ENCODE measurements around the gene NAA60.
"Not testable (repeated sequence)": the region's sequence is repeated elsewhere in the genome, so short reads cannot be mapped to it uniquely, and the experiment has no call there.

NAA60 gene

GRCh38 chr16:3465301-3465700, 21.8 kb downstream of the NAA60 start:
- DNase-seq: no peak

GRCh38 chr16:3465911-3466584, 22.6 kb downstream of the NAA60 start:
- no peak for DNase-seq

GRCh38 chr16:3467182-3467581, 23.7 kb downstream of the NAA60 start:
- no peak for DNase-seq

GRCh38 chr16:3467921-3468320, 24.4 kb downstream of the NAA60 start:
- no peak for DNase-seq

- DNase-seq: no peak
Measured at GRCh38 chr16:3468501-3468900, 25.0 kb downstream of the NAA60 start.

- DNase-seq: no peak
Measured at GRCh38 chr16:3469736-3470135, 26.3 kb downstream of the NAA60 start.

- DNase-seq: no peak
Measured at GRCh38 chr16:3470723-3471122, 27.2 kb downstream of the NAA60 start.

- DNase-seq: no peak
Measured at GRCh38 chr16:3471518-3472176, 28.2 kb downstream of the NAA60 start.

GRCh38 chr16:3472878-3473595, 29.6 kb downstream of the NAA60 start:
- DNase-seq: no peak

- DNase-seq: not testable (repeated sequence)
Measured at GRCh38 chr16:3473596-3473943, 30.1 kb downstream of the NAA60 start.

GRCh38 chr16:3474136-3474779, 30.8 kb downstream of the NAA60 start:
- no peak for DNase-seq

- DNase-seq: not testable (repeated sequence)
Measured at GRCh38 chr16:3474870-3475269, 31.4 kb downstream of the NAA60 start.

GRCh38 chr16:3475604-3476375, 32.3 kb downstream of the NAA60 start:
- no peak for DNase-seq

- no peak for DNase-seq
Measured at GRCh38 chr16:3476409-3476808, 32.9 kb downstream of the NAA60 start.

- no peak for DNase-seq
Measured at GRCh38 chr16:3478242-3478925, 34.9 kb downstream of the NAA60 start.

- no peak for DNase-seq
Measured at GRCh38 chr16:3479654-3480216, 36.3 kb downstream of the NAA60 start.

GRCh38 chr16:3480901-3481695, 37.6 kb downstream of the NAA60 start:
- DNase-seq: no peak

GRCh38 chr16:3481696-3482658, 38.5 kb downstream of the NAA60 start:
- no peak for DNase-seq

GRCh38 chr16:3482659-3483241, 39.3 kb downstream of the NAA60 start:
- DNase-seq: no peak
